WERI-Rb-1 (cell line): ENCODE data around the gene APBA1.

ENCODE experiments used
- DNase-seq: peaks from one replicate; pipeline ENCODE4 v3.0.0-alpha.2; 2020
- H3K27ac ChIP-seq: fragments of 250-450 bp; sonication (Bioruptor Pico); 2 replicates; pipeline ENCODE4 v1.5.1; 2020; ENCODE audit warnings: mild to moderate bottlenecking, moderate library complexity
- H3K27me3 ChIP-seq: fragments of 250-450 bp; sonication (Bioruptor Pico); 2 replicates; pipeline ENCODE4 v1.5.1; 2021; ENCODE audit warnings: mild to moderate bottlenecking, low read depth, moderate library complexity; ENCODE audit not compliant: insufficient read depth, severe bottlenecking
- H3K36me3 ChIP-seq: fragments of 250-450 bp; sonication (Bioruptor Pico); 2 replicates; pipeline ENCODE4 v1.5.1; 2020; ENCODE audit warnings: mild to moderate bottlenecking, moderate library complexity
- H3K4me3 ChIP-seq: 2 replicates; pipeline ENCODE4 v1.5.1; 2011; ENCODE audit warnings: low read depth, mild to moderate bottlenecking, control low read depth, low read length
- H3K9me3 ChIP-seq: fragments of 250-450 bp; sonication (Bioruptor Pico); 2 replicates; pipeline ENCODE4 v1.5.1; 2021; ENCODE audit warnings: mild to moderate bottlenecking, moderate library complexity; ENCODE audit not compliant: severe bottlenecking
- CTCF ChIP-seq: IDR thresholded peaks from 2 replicates; pipeline ENCODE4 v1.5.1; 2011; ENCODE audit warnings: low read depth, mild to moderate bottlenecking, control low read depth, inconsistent platforms, low read length

The APBA1 gene

GRCh38 chr9:69504058-69504457 is 168.1 kb downstream of the APBA1 start:
- Histone ChIP-seq H3K36me3 (no peaks in the 10 kb centered on the region), H3K27me3 (no peaks in the 10 kb centered on the region), H3K4me3 (no peak overlapping the region), H3K27ac (no peak overlapping the region), H3K9me3 (no peaks in the 10 kb centered on the region)
- DNase-seq = no peak
- TF ChIP-seq CTCF = no peak

GRCh38 chr9:69502671-69503301 is 169.4 kb downstream of the APBA1 start:
- H3K36me3 ChIP-seq = no peaks in the 10 kb centered on the region
- no peak for TF ChIP-seq CTCF
- no peaks in the 10 kb centered on the region for H3K9me3 ChIP-seq
- H3K27ac ChIP-seq = no peak overlapping the region
- H3K4me3 ChIP-seq = no peak overlapping the region
- DNase-seq = no peak
- H3K27me3 ChIP-seq = no peaks in the 10 kb centered on the region

GRCh38 chr9:69500896-69501295 is 171.3 kb downstream of the APBA1 start:
- H3K4me3 ChIP-seq = no peak overlapping the region
- no peak for TF ChIP-seq CTCF
- no peaks in the 10 kb centered on the region for H3K27me3 ChIP-seq
- H3K27ac ChIP-seq = no peak overlapping the region
- no peaks in the 10 kb centered on the region for H3K36me3 ChIP-seq
- H3K9me3 ChIP-seq = no peaks in the 10 kb centered on the region
- DNase-seq = no peak

- no peaks in the 10 kb centered on the region for H3K36me3 ChIP-seq
- H3K4me3 ChIP-seq = no peak overlapping the region
- H3K27ac ChIP-seq = no peak overlapping the region
- no peak for DNase-seq
- no peaks in the 10 kb centered on the region for H3K27me3 ChIP-seq
- H3K9me3 ChIP-seq = no peaks in the 10 kb centered on the region
- TF ChIP-seq CTCF = no peak
Observed at GRCh38 chr9:69499959-69500358, 172.2 kb downstream of the APBA1 start.

GRCh38 chr9:69499407-69499806 is 172.8 kb downstream of the APBA1 start:
- no peak overlapping the region for H3K4me3 ChIP-seq
- no peak for TF ChIP-seq CTCF
- no peak overlapping the region for H3K27ac ChIP-seq
- H3K9me3 ChIP-seq = no peaks in the 10 kb centered on the region
- H3K27me3 ChIP-seq = no peaks in the 10 kb centered on the region
- DNase-seq = no peak
- no peaks in the 10 kb centered on the region for H3K36me3 ChIP-seq

- no peak for DNase-seq
Observed at GRCh38 chr9:69498470-69498869, 173.7 kb downstream of the APBA1 start.

More at GRCh38 chr9:69498470-69498869, 173.7 kb downstream of the APBA1 start:
- no peak overlapping the region for H3K4me3 ChIP-seq
- H3K36me3 ChIP-seq = no peaks in the 10 kb centered on the region
- H3K27me3 ChIP-seq = no peaks in the 10 kb centered on the region
- no peaks in the 10 kb centered on the region for H3K9me3 ChIP-seq
- no peak for TF ChIP-seq CTCF
- H3K27ac ChIP-seq = no peak overlapping the region
